GM21360 (cell line): ENCODE measurements around the gene LCK.
"Not testable (repeated sequence)": the region's sequence is repeated elsewhere in the genome, so short reads cannot be mapped to it uniquely, and the experiment has no call there.

ENCODE experiments used
- ATAC-seq: cut with Tn5 transposase; IDR thresholded peaks from one replicate; pipeline ENCODE4 v1.9.1; 2021; ENCODE audit warnings: mild to moderate bottlenecking, moderate library complexity; ENCODE audit not compliant: unreplicated experiment

Gene LCK

DNA sequence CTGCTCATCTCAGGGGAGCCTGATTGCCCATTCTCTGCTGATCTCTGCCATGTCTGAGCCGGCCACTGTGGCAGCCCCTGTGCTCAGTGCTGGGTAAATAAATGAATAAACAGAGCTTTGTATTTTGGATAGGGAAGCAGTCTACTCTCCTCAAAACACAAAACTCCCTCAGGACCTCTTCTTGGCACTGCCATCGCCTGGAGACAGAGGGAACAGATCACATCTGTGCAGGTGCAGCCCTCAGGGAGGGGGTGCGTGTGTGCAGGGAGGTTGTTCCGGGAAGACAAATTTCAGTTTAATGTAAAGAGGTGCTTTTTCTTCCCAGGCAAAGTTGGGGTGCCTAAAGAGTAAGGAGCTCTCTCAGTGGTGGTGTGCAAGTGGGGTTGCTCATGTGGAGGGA lies 11.7 kb upstream of the LCK start:
- no peak for ATAC-seq

DNA sequence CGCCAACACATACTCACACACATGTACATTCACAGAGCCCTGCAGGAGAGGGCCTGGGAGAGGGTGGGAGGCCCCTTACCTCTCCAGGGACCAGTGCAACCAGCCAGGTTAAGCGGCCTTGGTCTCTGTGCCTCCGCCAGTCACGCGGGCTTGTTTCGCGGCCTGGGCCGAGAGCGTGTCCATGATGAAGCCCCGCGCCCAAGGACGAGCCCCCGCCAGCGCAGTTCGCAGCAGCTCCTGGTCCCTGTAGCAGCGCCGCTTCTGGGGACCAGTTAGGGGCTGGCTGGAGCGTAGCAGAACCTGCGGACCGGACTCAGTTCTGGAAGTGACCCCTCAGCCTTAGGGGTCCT lies 11.3 kb upstream of the LCK start:
- no peak for ATAC-seq

DNA sequence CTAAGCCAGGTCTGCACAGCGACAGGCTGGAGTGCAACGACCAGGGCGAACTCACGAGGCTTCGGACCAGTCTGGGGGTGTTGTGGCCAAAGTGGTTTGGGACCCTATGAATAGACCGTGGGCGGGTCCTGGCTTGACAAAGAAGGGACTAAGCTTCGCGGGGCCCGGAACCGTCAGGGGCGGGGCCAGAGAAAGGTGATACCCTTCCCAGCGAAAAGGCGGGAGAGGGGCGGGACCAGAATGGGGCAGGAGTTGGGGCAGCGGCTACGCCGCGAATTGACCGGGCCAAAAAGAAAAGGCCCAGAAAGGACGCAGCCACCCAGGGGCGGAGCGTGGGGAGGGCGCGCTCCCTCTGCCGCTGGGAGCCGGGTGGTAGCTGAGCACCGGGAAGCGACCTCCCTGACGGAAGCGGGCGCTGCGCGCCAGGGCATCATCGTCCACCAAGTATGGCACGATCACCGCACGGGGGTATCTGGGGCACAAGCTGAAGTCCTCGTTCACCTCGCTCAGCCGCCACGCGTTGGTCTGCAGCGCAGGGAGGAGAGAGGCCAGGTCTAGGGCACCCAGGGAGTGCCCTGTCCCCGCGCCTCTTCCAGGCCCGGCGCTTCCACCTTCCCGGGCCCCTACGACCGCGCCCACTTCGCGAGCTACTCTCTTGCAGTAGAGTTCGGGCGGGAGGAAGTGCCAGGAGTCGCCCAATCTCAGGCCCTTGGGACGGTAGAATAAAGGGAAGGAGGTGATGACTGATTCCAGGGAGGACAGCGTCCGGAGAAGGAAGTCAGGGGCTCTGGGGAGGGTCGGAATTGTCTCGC lies 10.7 kb upstream of the LCK start:
- ATAC-seq: no peak

DNA sequence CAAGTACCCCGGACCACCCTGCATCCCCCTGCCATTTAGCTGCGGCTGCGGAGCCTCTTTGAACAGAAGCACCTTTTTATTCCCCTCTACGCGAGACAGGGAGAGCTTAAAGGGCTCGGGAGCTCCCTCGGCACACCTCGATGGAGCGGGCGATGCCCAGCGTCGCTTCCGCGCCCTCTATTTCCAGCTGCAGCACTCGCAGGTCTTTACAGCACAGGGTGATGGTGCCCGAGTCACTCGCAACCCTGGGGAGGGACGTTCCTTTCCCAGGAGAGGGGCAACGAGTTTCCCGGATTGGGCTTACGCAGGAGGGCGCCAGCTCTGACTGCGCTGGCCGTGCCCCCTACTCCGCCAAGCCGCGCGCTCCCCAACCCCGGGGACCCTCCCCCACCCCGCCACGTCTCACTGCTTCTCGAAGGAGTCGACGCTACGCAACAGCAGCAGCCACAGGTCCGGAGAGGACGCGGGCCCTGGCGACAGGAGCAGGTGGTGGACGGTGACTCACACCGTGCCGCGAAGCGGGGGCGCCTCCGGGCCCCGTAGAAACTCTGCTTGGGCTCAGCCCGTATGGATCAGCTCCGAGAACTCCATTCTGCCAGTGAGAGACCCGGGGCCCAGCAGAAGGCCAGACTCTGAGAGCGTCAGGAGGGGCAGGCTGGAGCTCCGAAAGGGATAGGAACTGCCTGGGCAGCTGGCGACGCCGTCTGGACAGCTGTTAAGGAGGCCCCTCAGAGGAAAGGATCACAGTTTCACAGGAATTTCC lies 9.9 kb upstream of the LCK start:
- no peak for ATAC-seq

DNA sequence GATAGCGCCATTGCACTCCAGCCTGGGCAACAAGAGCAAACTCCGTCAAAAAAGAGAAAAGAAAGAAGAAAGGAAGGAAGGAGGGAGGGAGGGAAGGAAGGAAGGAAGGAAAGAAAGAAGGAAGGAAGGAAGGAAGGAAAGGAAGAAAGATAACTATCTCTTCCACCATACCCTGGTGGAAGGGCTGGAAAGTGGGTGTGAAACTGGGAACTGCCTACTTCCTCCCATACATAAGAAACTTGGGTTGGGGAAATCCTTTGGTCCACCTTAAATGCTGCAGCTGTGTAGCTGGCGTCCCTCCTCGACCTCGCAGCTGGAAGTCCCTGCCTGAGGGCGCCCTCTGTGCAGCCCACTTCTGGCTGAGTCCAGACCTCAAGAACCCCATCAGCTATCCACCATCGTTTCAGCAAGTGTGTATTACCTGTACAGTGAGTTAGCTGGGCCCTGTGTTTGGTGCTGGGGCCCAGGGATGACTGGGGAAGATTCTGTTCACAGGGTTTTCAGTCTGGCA lies 8.7 kb upstream of the LCK start:
- no peak for ATAC-seq

DNA sequence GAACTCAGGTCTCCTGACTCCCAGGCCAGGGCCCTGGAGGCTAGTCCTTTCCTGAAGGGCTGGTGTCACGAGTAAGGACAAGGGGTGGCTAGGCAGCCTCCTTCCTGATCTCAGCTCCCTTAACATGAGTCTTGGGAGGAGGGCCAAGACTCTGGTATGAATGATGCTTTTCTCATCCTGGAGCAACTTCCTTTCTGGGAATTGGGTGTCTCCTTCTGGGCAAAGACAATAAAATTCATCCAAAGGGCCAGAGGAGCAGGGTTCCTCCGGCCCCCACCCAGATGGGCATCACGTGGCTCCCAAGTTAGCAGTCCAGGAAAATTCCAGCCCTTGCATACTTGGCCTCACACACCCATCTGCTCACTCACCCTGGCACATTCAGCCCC lies 4.2 kb upstream of the LCK start, which contains the start of gene FAM167B:
Gene FAM167B (plus strand): TSS at position 335 of the 386 bp plus-strand sequence. CDS start 200 bp downstream, outside the sequence.
- ATAC-seq: no peak

DNA sequence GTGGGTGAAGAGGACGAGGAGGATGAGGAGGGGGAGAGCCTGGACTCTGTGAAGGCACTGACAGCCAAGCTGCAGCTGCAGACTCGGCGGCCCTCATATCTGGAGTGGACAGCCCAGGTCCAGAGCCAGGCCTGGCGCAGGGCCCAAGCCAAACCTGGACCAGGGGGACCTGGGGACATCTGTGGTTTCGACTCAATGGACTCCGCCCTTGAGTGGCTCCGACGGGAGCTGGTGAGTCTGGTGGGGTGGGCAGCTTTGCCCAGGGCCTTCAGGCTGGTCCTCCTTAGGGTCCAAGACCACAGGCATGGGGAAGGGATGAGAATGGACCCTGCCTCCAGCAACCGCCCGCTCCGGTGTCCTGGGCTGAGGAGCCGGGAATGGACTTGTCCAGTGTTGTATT lies 3.6 kb upstream of the LCK start:
- ATAC-seq: no peak

DNA sequence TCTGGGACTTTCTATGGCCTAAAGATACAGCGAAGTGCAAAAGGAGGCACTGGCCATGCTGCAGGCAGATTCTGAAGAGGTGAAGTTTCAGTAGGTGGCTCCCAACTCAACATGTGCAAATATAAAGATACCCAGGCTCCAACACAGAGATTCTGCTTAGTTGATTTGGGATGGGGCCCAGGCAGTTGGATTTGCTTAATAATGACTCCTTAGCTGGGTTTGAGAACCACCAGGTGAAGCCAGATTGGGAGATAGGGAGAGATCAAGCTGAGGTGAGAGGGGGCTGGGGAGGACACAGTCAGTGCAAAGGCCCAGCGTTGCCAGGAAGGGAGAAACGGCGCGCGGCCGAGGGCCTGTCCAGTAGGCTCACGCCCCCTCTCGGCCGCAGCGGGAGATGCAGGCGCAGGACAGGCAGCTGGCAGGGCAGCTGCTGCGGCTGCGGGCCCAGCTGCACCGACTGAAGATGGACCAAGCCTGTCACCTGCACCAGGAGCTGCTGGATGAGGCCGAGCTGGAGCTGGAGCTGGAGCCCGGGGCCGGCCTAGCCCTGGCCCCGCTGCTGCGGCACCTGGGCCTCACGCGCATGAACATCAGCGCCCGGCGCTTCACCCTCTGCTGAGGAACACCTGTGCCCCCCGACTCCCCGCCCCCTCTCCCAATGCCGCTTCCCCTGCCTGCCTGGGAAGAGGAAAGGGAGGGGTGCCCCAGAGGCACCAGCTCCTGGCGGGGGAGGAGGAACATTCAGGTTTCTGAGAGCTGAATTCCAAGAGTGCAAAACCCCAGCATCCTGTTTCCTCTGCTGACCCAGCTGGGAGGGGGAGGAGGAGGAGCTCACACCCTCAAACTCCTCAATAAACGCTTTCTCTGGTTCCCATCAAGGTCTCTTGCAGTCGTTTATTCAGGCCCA lies 2.8 kb upstream of the LCK start:
- ATAC-seq: peak; percentile 31

DNA sequence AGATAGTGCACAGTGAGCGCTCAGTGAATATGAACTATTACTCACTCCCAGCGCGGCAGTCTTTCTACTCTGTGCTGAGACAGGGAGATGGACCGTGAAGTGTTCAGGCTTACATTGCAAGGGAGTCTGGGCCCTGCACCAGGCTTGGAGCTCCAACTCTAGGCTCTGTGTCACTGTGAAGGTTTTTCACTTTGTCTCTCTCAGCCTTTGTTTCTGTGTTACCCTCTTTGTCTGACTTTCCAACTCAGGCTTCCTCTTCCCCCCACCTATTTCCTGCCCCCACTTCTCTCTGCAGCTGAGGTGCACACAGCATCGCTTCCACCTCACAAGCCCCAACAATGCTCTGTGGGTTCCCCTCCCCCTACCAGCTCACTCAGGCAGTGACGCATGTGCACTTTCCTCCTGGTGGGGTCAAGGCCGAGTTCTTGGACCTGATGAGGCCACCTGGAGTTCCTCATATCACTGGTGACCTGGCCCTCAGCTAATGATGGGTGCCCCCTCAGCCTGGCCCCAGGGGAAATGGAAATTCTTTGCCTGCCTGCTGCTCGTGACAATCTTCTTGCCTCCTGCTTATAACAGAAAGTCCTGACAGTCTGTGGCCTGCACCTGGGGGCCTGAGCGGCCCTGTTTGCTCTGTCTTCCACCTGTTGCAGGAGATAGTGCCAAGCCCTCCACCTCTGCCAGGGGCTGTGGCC lies 1.1 kb upstream of the LCK start:
- peak; percentile 38 for ATAC-seq

DNA sequence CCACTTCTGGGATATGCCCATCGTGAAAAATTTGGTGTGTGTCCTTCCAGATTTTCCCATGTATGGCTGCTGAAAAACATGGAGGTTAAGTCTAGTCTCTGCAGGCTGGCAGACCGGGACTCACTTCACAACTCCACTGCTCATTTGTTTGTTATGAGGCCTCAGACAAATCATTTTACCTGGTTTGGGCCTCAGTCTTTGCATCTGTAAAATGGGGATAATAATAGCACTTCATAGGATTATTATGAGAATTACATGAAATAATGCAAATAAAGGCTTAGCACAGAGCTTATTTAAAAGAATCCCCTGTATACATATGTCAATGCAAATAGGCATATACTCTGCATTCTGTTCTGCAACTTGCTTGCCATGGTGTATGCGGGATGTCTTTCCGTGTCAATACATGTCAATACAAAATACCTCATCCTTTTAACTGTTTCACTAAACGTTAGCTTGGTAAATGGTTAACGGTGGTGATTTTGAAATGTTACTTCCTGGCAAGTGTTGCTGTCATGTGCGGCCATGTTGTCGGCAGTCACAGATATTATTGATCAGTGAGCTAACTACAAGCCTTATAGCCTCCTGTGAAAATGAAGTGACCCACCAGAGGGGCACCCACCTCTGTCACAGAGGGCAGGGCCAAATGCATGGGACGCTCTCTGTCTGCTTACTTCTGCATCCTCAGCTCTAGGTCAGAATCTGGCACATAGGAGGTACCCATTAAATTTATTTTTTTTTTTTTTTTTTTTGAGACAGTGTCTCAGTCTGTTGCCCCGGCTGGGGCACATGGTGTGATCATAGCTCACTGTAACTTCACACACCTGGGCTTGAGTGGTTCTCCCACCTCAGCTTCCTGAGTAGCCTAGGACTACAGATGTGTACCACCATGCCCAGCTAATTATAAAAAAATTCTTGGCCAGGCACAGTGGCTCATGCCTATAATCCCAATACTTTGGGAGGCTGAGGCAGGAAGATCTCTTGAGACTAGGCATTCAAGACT lies 4.3 kb downstream of the LCK start:
- no peak for ATAC-seq

DNA sequence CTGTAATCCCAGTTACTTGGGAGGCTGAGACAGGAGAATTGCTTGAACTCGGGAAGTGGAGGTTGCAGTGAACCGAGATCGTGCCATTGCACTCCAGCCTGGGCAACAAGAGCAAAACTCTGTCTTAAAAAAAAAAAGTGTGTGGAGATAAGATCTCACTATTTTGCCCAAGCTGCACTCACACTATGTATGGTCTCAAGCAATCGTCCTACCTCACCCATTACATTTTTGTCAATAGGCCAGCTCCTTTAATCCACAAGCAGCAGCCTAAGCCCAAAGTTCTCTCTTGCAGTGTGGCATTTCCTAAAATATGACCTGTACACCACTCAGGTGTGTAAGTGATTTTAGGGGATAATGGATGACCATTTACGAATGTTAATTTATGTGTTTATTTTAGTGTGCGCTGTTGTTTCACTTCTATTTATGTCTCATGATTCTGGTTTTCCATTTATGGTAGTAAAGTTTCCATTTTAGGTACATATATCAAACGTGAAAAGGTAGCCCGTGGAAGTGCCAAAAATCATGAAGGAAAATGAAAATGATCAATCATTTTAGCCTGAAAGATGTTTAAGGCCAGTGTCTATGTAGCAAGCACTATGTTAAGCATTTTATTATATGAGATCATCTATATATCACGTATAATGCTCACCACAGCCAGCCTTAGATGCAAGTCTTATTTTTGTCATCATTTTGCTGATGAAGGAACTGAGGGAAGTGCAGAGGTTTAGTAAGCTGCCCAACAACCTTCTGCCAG lies 5.6 kb downstream of the LCK start:
- no peak for ATAC-seq

DNA sequence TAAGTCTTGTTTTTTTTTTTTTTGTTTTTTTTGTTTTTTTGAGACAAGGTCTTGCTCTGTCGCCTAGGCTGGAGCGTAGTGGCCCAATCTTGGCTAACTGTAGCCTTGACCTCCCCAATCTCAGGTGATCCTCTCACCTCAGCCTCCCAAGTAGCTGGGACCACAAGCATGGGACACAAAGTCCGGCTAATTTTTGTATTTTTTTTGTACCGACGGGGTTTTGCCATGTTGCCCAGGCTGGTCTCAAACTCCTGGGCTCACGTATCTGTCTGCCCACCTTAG lies 6.1 kb downstream of the LCK start:
- ATAC-seq: no peak

DNA sequence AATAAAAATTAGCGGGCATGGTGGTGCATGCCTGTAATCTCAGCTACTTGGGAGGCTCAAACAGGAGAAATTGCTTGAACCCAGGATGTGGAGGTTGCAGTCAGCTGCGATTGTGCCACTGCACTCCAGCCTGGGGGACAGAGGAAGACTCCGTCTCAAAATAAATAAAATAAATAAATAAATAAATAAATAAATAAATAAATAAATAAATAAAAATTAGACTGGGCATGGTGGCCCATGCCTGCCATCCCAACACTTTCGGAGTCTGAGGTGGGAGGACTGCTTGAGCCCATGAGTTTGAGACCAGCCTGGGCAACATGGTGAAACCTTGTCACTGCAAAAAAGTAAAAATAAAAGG lies 12.2 kb downstream of the LCK start:
- not testable (repeated sequence) for ATAC-seq

DNA sequence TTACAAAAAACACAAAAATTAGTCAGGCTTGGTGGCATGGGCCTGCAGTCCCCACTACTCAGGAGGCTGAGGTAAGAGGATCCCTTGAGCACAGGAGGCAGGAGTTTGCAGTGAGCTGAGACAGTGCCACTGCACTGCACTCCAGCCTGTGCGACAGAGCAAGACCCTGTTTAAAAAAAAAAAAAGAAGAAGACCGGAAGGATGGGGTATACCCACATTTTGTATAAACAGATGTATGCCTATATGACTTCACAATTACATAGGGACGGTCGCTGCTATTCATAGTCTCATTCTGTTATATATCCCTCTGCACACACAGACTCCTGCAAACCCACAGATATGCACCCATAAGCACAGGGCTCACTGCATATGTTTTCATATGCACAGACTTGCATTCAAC lies 12.7 kb downstream of the LCK start:
- no peak for ATAC-seq

DNA sequence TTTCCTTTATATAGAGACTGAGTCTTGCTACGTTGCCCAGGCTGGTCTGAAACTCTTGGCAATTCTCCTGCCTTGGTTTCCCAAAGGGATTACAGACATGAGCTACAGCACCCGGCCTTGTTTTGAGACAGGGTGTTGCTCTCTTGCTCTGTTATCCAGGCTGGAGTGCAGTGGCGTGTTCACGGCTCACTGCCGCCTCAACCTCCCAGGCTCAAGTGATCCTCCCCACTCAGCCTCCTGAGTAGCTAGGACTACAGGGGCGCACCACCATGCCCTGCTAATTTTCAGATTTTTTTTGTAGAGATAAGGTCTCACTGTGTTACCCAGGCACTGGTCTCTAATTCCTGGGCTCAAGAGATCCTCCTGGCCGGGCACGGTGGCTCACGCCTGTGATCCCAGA lies 14.8 kb downstream of the LCK start:
- no peak for ATAC-seq

DNA sequence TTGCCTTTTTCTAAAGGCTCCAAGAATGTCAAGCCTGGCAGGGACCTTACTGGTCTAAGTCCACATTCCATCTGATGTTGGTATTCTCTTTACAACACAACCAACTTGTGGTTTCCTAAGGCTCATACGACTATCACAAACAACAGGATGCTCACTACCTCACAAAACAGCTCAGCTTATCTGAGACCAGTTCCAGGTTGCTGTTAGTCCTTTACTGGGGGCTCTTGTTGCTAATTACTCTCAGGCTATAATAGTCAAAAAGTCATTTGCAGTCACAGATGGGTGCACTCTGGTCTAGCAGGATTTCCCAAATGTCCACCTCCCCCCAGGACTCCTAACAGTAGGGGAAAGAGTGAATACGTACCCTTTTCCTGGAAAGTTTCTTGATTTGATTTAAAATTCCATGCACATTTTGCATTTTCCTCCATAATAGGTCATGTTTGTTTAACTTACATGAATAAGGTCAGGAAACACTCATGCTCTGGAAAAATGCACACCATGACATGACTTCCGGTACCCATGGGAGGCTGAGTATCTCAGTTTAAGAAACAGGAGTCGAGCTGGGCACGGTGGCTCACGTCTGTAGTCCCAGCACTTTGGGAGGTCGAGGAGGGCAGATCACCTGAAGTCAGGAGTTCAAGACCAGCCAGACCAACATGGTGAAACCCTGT lies 16.0 kb downstream of the LCK start:
- no peak for ATAC-seq

DNA sequence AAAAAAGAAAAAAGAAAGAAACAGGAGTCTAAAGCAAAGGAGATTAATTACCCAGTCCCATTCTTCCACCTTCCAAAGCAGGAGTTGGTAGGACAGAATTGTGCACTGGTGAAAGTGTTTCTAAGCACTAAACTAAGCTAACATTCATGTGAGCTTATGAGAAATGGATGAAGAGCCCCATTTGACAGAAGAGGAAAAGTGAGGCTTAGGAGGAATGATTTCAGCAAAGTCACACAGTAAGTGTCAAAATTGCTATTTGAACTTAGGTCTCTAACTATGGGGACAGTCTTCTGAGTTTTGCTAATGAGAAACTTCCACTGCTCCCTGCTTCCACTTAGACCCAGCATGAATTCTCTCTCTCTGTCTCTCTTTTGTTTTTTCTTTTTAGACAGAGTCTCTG lies 18.7 kb downstream of the LCK start:
- no peak for ATAC-seq
